Adrenal gland (tissue), 12 donors: ENCODE data around the gene ADGRB2. TPM values are rescaled to one million over a fixed set of nuclear protein-coding genes. Genes with fewer than 3 reads are reported as not detected.
A peak's percentile ranks its signal among the peaks of the same experiment; 100 is the strongest.

Experiments used
- DNase-seq, 7 donors: peaks; one replicate each; pipeline ENCODE4 v3.0.0-alpha.2; 2019 to 2020
- H3K27ac ChIP-seq, 5 donors: fragments of 200-600 bp; sonication (generic) in 4 of 5; 1 replicate in 3 of 5; 2 replicates in 2 of 5; pipeline versions ENCODE4 v1.5.1 to v1.8.0; 2016 to 2020; ENCODE audit warnings: mild to moderate bottlenecking in 1 of 5
- H3K27me3 ChIP-seq: fragments of 200-600 bp; 2 replicates; pipeline ENCODE4 v1.8.0; 2021
- H3K36me3 ChIP-seq, 2 donors: fragments of 200-600 bp; replicated peaks in 1 of 2; 1 replicate in 1 of 2; 2 replicates in 1 of 2; pipeline versions ENCODE4 v1.5.1 to v1.8.0; 2018 to 2022
- H3K4me1 ChIP-seq, 2 donors: fragments of 200-600 bp; replicated peaks in 1 of 2; 1 replicate in 1 of 2; 2 replicates in 1 of 2; pipeline versions ENCODE4 v1.5.1 to v1.8.0; 2018 to 2021
- H3K4me3 ChIP-seq, 4 donors: fragments of 200-600 bp; sonication (generic) in 3 of 4; one replicate each; pipeline ENCODE4 v1.5.1; 2016 to 2018
- H3K9me3 ChIP-seq, 3 donors: fragments of 200-600 bp; sonication (generic) in 1 of 3; replicated peaks in 1 of 3; 1 replicate in 2 of 3; 2 replicates in 1 of 3; pipeline versions ENCODE4 v1.5.1 to v1.8.0; 2016 to 2021
- POLR2A ChIP-seq, 2 donors: fragments of 450-650 bp; IDR thresholded peaks; one replicate each; pipeline ENCODE4 v1.6.1; 2017; ENCODE audit warnings: antibody characterized with exemption in 2 of 2, mild to moderate bottlenecking in 2 of 2, moderate library complexity in 1 of 2
- WGBS, 4 donors: extraction: QIAGEN DNeasy Blood & Tissue Kit in 2 of 4; methylation state at CpG; one replicate each; pipeline versions ENCODE4 v1.1.5 to v1.1.7; 2013 to 2017; 5-methylcytosine and 5-hydroxymethylcytosine counted together
- intact Hi-C, 2 donors: fragments of 100-400 bp; cut with DNase I; formaldehyde crosslinking; loops; one replicate each; pipeline versions ENCODE4 v1.14.1 to v1.15.0; 2022 to 2023
- polyA plus RNA-seq, 3 donors: library from polyadenylated mRNA; stranded (reverse); fragments of 200-250 nt in 2 of 3; fragments of 350-450 nt in 1 of 3; fragmentation: Illumina TruSeq in 1 of 3; extraction: RNeasy Lipid Tissue Mini Kit (QIAGEN cat#74804) in 1 of 3; gene quantifications; one replicate each; pipeline ENCODE4 v1.2.3, GENCODE V29; 2013 to 2014
- total RNA-seq, 9 donors: library from RNA; depleted of rRNA in 4 of 9; stranded (reverse); fragments of >200 nt in 4 of 9; fragments of 120-200 nt in 1 of 9; fragmentation: NEBNext Ultra II Directional in 1 of 9; extraction: Animal tissue kit (Norgen Biotek cat#: 25700) in 1 of 9; gene quantifications; one replicate each; pipeline versions ENCODE4 v1.1.0 to v1.2.4, GENCODE V29; 2013 to 2023
- TF ChIP-seq, protein P1 (sequence below), 6 experiments: fragments of 450-650 bp in 4 of 6; fragments of 200-600 bp in 2 of 6; sonication (generic) in 1 of 6; IDR thresholded peaks; 1 replicate in 5 of 6; 2 replicates in 1 of 6; pipeline versions ENCODE4 v1.5.1 to v1.8.0; 2016 to 2021; ENCODE audit warnings: antibody characterized with exemption in 6 of 6, mild to moderate bottlenecking in 2 of 6, moderate library complexity in 1 of 6
- donor health status: healthy with polysubstance abuse.
- donor health status: Bipolar disorder and iron deficiency.
- donor health status: DM: yes; HTN: yes; CAD: no.
- donor health status: DM: no; HTN: no; CAD: no.
- donor health status: DM: no; HTN: no; CAD: no.
- donor health status: DM: yes; HTN: yes; CAD: no.

Gene ADGRB2
- total and polyA plus RNA-seq, 12 donors = 1.8 to 57.3 (median 5.1) TPM

DNA sequence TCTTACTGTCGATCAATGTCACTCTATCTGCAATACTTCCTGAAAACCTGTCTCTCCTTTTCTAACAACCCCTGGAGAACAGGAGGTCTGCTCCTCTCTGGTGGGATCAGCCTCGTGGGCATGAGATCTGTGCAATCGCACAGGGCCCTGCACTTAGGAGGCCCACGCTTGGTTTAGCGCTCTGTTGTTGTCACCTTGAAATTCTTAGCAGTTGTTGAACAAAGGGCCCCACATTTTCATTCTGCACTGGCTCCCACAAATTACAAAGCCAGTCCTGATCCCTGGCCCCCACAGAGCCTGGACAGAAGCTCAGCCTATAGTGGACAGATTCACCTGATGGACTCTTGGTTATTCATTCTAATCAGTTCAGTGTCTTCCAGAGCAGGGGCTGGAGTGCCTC lies 33.1 kb upstream of the ADGRB2 start:
- Histone ChIP-seq H3K27ac (no peak overlapping the region), H3K4me3 (no peak overlapping the region), H3K9me3 (no peaks in the 10 kb centered on the region), H3K4me1 (no peaks in the 10 kb centered on the region), H3K27me3 (peaks cover 3% of the 10 kb centered on the region), H3K36me3 (no peaks in the 10 kb centered on the region)
- TF ChIP-seq POLR2A (IDR thresholded peaks at IDR 0.05) = no peak
- TF ChIP-seq, protein P1, sequence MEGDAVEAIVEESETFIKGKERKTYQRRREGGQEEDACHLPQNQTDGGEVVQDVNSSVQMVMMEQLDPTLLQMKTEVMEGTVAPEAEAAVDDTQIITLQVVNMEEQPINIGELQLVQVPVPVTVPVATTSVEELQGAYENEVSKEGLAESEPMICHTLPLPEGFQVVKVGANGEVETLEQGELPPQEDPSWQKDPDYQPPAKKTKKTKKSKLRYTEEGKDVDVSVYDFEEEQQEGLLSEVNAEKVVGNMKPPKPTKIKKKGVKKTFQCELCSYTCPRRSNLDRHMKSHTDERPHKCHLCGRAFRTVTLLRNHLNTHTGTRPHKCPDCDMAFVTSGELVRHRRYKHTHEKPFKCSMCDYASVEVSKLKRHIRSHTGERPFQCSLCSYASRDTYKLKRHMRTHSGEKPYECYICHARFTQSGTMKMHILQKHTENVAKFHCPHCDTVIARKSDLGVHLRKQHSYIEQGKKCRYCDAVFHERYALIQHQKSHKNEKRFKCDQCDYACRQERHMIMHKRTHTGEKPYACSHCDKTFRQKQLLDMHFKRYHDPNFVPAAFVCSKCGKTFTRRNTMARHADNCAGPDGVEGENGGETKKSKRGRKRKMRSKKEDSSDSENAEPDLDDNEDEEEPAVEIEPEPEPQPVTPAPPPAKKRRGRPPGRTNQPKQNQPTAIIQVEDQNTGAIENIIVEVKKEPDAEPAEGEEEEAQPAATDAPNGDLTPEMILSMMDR (IDR thresholded peaks at IDR 0.05) = no peak
- 82 to 91% (median 88%) methylated on average over 5 of the region's 5 CpGs for WGBS, 4 donors
- intact Hi-C loops = loop anchor here in 1 of 2 donors (10.0 kb wide), 1 partner anchor 232 kb away; no protein-coding TSS in a partner anchor
- DNase-seq = peak in 1 of 7 donors; percentile 5

- H3K27me3 ChIP-seq = peaks cover 3% of the 10 kb centered on the region
- TF ChIP-seq, protein P1 (IDR thresholded peaks at IDR 0.05) = no peak
- no peak for TF ChIP-seq POLR2A (IDR thresholded peaks at IDR 0.05)
- no peak overlapping the region for H3K4me3 ChIP-seq
- no peaks in the 10 kb centered on the region for H3K36me3 ChIP-seq
- no peaks in the 10 kb centered on the region for H3K4me1 ChIP-seq
- no peak overlapping the region for H3K27ac ChIP-seq
- WGBS, 4 donors = 84 to 90% (median 86%) methylated on average over 7 of the region's 7 CpGs
- peak in 2 of 7 donors; percentile 11 to 21 for DNase-seq
- intact Hi-C loops = loop anchor here in 1 of 2 donors (10.0 kb wide), 1 partner anchor 232 kb away; no protein-coding TSS in a partner anchor
- H3K9me3 ChIP-seq = no peaks in the 10 kb centered on the region
Measured at GRCh38 chr1:31796707-31797106, 32.6 kb upstream of the ADGRB2 start.

DNA sequence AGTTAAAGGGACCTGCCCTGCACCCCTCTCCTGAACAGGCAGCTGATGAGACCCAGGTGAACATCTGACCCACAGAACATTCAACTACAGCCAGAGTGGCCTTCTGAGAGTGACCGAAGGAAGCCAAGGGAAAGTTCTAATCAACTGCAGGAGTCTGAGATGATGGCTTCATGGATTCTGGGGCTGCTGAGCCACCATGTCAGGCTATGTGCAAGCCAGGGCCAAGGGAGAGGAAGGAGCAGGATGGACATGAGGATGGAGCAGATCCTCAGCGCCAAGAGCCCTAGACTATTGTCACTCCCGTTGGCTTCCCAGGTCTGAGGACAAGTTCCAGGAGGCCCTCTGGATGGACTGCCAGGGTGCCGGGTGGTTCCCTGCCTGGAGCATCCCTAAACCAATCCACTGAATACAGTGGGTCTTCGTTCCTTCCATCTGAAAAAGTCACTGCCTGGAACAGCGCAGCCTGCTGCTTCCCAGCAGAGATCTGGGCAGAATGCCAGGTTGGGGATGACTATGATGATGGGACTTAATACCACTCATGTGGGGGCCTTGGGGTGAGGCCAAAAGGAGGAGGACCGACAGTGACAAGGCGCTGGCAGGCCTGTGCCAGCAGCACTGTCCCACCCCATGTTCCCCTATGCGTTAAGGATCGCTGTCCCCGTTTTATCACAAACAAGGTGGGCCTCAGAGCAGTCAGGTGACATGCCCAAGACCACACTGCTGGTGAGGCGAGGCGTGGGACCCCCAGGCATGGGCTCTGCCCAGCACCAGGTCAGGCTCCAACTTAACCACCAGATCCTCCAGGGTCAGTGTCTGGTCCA lies 31.9 kb upstream of the ADGRB2 start:
- whole genome bisulfite sequencing, 4 donors = 75 to 79% (median 76%) methylated on average over 9 to 13 of the region's 13 CpGs
- TF ChIP-seq POLR2A (IDR thresholded peaks at IDR 0.05) = no peak
- TF ChIP-seq, protein P1 (IDR thresholded peaks at IDR 0.05) = no peak

DNA sequence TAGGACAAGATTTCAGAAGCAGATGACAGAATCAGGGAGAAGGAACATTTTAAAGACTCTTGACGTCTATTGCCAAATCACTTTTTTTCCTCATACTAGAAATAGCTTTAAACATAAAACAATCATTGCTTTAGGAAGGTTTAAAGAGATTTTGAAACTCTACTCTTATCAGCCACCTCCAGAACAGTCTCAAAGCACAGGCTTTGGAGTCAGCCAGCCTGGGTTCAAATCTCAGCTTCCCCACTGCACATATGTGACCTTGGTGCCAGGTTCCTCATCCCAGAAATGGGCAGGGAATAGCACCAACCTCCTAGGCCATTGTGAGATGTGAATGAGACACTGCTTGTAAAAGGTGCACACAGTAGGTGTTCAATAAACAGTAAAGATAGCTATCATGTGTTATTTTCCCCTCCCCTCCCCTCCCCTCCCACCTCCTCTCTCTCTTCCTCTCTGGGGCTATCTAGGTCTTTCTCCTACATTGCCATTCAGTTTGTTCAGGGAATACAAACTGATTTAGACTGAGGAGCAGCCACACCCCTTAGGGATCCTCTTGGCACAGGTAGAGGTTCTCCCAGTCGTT lies 31.0 kb upstream of the ADGRB2 start:
- Histone ChIP-seq H3K36me3 (no peaks in the 10 kb centered on the region), H3K4me3 (no peak overlapping the region), H3K27ac (no peak overlapping the region), H3K9me3 (no peaks in the 10 kb centered on the region), H3K4me1 (no peaks in the 10 kb centered on the region), H3K27me3 (peaks cover 3% of the 10 kb centered on the region)
- WGBS, 4 donors = 57 to 67% (median 66%) methylated on average over 2 of the region's 2 CpGs
- DNase-seq = peak in 1 of 7 donors; percentile 10
- intact Hi-C loops = loop anchor here in 1 of 2 donors (10.0 kb wide), 1 partner anchor 230 kb away; no protein-coding TSS in a partner anchor
- TF ChIP-seq, protein P1 (IDR thresholded peaks at IDR 0.05) = no peak
- no peak for TF ChIP-seq POLR2A (IDR thresholded peaks at IDR 0.05)

More for the DNA sequence above, 31.9 kb upstream of the ADGRB2 start:
- H3K36me3 ChIP-seq = no peaks in the 10 kb centered on the region
- peak in 5 of 7 donors; percentile 19 to 56 (median 35) for DNase-seq
- H3K4me3 ChIP-seq = no peak overlapping the region
- H3K9me3 ChIP-seq = no peaks in the 10 kb centered on the region
- intact Hi-C loops = loop anchor here in 1 of 2 donors (10.0 kb wide), 1 partner anchor 231 kb away; no protein-coding TSS in a partner anchor
- H3K4me1 ChIP-seq = no peaks in the 10 kb centered on the region
- H3K27me3 ChIP-seq = peaks cover 3% of the 10 kb centered on the region
- H3K27ac ChIP-seq = no peak overlapping the region
